MM.1S (cell line): ENCODE results near the gene AP2A2.

Experiments used
- DNase-seq: peaks from one replicate; pipeline ENCODE4 v3.0.0-alpha.2; 2015
- H2AFZ ChIP-seq: fragments of 300-600 bp; sonication (generic); 2 replicates; pipeline ENCODE4 v1.6.0; 2016; ENCODE audit warnings: antibody characterized with exemption, low read length
- H3F3A ChIP-seq: fragments of 300-600 bp; sonication (generic); 2 replicates; pipeline ENCODE4 v1.6.1; 2016; ENCODE audit warnings: mild to moderate bottlenecking, antibody characterized with exemption, low read length, moderate library complexity, mixed read lengths; ENCODE audit not compliant: insufficient read depth
- H3K27ac ChIP-seq: fragments of 300-600 bp; sonication (generic); 2 replicates; pipeline ENCODE4 v1.5.1; 2016; ENCODE audit warnings: mild to moderate bottlenecking, low read length
- H3K27me3 ChIP-seq: fragments of 300-600 bp; sonication (generic); replicated peaks from 2 replicates; pipeline ENCODE4 v1.6.0; 2016; ENCODE audit warnings: low read length; ENCODE audit not compliant: insufficient read depth
- H3K36me3 ChIP-seq: fragments of 300-600 bp; sonication (generic); replicated peaks from 2 replicates; pipeline ENCODE4 v1.6.1; 2016; ENCODE audit warnings: mild to moderate bottlenecking, low read length, mixed read lengths; ENCODE audit not compliant: insufficient read depth
- H3K4me1 ChIP-seq: fragments of 300-600 bp; sonication (generic); 2 replicates; pipeline ENCODE4 v1.6.1; 2016; ENCODE audit warnings: low read length, mixed read lengths
- H3K4me2 ChIP-seq: fragments of 300-600 bp; sonication (generic); 2 replicates; pipeline ENCODE4 v1.6.0; 2016; ENCODE audit warnings: low read depth, low read length
- H3K4me3 ChIP-seq: fragments of 300-600 bp; sonication (generic); 2 replicates; pipeline ENCODE4 v1.5.1; 2016; ENCODE audit warnings: low read length, mixed read lengths
- H3K79me2 ChIP-seq: fragments of 300-600 bp; sonication (generic); 2 replicates; pipeline ENCODE4 v1.6.1; 2016; ENCODE audit warnings: mixed run types, low read length, mixed read lengths
- H3K9ac ChIP-seq: fragments of 300-600 bp; sonication (generic); 2 replicates; pipeline ENCODE4 v1.6.1; 2016; ENCODE audit warnings: low read length, mixed read lengths
- H3K9me2 ChIP-seq: fragments of 300-600 bp; sonication (generic); replicated peaks from 2 replicates; pipeline ENCODE4 v1.6.1; 2016; ENCODE audit warnings: mild to moderate bottlenecking, low read length, mixed read lengths; ENCODE audit not compliant: insufficient read depth
- H3K9me3 ChIP-seq: fragments of 300-600 bp; sonication (generic); replicated peaks from 2 replicates; pipeline ENCODE4 v1.6.1; 2016; ENCODE audit warnings: mild to moderate bottlenecking, low read length, mixed read lengths; ENCODE audit not compliant: insufficient read depth
- H4K20me1 ChIP-seq: fragments of 300-600 bp; sonication (generic); 2 replicates; pipeline ENCODE4 v1.6.1; 2016; ENCODE audit warnings: mild to moderate bottlenecking, low read length, moderate library complexity, mixed read lengths; ENCODE audit not compliant: insufficient read depth
- CTCF ChIP-seq: fragments of 300-600 bp; sonication (generic); IDR thresholded peaks from 2 replicates; pipeline ENCODE4 v1.5.1; 2016; ENCODE audit warnings: antibody characterized with exemption, low read length, mixed read lengths
- EZH2 ChIP-seq: fragments of 300-600 bp; sonication (generic); optimal IDR thresholded peaks from 2 replicates; pipeline ENCODE3; 2017; ENCODE audit warnings: low read depth, mild to moderate bottlenecking, antibody characterized with exemption, low read length, mixed read lengths
- EZH2phosphoT487 ChIP-seq: fragments of 300-600 bp; sonication (generic); IDR thresholded peaks from 2 replicates; pipeline ENCODE4 v1.6.1; 2018; ENCODE audit warnings: antibody characterized with exemption, low read length

Gene AP2A2

GRCh38 chr11:1008803-1009145 is 83.1 kb downstream of the AP2A2 start:
- no peak overlapping the region for H2AFZ ChIP-seq
- H4K20me1 ChIP-seq: no peaks in the 10 kb centered on the region
- H3K4me1 ChIP-seq: no peaks in the 10 kb centered on the region
- no peaks in the 10 kb centered on the region for H3K27me3 ChIP-seq
- no peak overlapping the region for H3K27ac ChIP-seq
- H3K79me2 ChIP-seq: no peaks in the 10 kb centered on the region
- no peak for DNase-seq
- no peak overlapping the region for H3K4me2 ChIP-seq
- TF ChIP-seq EZH2phosphoT487 (no peak), CTCF (no peak), EZH2 (no peak)
- H3K4me3 ChIP-seq: no peak overlapping the region
- H3K9ac ChIP-seq: no peak overlapping the region
- no peaks in the 10 kb centered on the region for H3K9me2 ChIP-seq
- no peaks in the 10 kb centered on the region for H3F3A ChIP-seq
- H3K36me3 ChIP-seq: no peaks in the 10 kb centered on the region; the same call in 1 of the 2 replicates
- no peaks in the 10 kb centered on the region for H3K9me3 ChIP-seq

DNA sequence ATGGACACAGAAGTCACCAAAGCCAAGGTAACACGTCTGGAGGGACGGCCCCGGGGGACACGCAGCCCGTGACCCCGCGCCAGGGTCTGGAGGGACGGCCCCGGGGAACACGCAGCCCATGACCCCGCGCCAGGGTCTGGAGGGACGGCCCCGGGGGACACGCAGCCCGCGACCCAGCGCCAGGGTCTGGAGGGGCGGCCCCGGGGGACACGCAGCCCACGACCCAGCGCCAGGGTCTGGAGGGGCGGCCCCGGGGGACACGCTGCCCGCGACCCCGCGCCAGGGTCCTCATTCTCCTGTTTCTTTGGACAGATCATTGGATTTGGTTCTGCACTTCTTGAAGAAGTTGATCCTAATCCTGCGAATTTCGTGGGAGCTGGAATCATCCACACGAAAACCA is 83.7 kb downstream of the AP2A2 start:
- Histone ChIP-seq H3K36me3 (no peaks in the 10 kb centered on the region; the same call in 1 of the 2 replicates), H3K9me3 (no peaks in the 10 kb centered on the region), H3K79me2 (no peaks in the 10 kb centered on the region), H2AFZ (no peak overlapping the region), H3K4me2 (no peak overlapping the region), H3K27ac (no peak overlapping the region), H3K4me1 (no peaks in the 10 kb centered on the region), H3K27me3 (no peaks in the 10 kb centered on the region), H3K4me3 (no peak overlapping the region), H4K20me1 (no peaks in the 10 kb centered on the region), H3K9me2 (no peaks in the 10 kb centered on the region), H3F3A (no peaks in the 10 kb centered on the region), H3K9ac (no peak overlapping the region)
- DNase-seq: no peak
- no peak for TF ChIP-seq EZH2

DNA sequence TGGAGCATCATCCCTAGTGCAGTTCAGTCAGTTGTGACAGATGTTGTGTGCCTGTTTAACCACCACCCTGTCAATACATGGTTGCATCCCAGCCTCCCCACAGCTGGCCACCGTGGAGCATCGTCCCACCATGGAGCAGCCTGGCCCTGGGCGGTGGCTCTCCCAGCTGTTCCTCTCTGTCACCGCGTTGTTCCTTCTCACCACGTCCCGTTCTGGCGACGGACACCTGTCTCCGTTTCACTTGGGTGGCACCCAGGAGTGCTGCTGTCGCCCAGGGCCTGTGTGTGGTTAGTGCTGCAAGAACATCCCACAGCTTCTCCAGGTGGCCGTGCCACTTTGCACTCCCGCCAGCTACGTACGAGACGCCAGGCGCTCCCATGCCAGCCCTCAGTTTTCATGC is 84.3 kb downstream of the AP2A2 start:
- no peak overlapping the region for H2AFZ ChIP-seq
- DNase-seq: no peak
- no peak overlapping the region for H3K4me3 ChIP-seq
- H3K4me1 ChIP-seq: no peaks in the 10 kb centered on the region
- H3K27ac ChIP-seq: no peak overlapping the region
- no peaks in the 10 kb centered on the region; the same call in 1 of the 2 replicates for H3K36me3 ChIP-seq
- no peaks in the 10 kb centered on the region for H3K9me3 ChIP-seq
- H3F3A ChIP-seq: no peaks in the 10 kb centered on the region
- TF ChIP-seq EZH2 (no peak), CTCF (no peak), EZH2phosphoT487 (no peak)
- H3K9ac ChIP-seq: no peak overlapping the region
- H3K27me3 ChIP-seq: no peaks in the 10 kb centered on the region
- no peaks in the 10 kb centered on the region for H3K79me2 ChIP-seq
- H3K9me2 ChIP-seq: no peaks in the 10 kb centered on the region
- no peak overlapping the region for H3K4me2 ChIP-seq
- H4K20me1 ChIP-seq: no peaks in the 10 kb centered on the region

DNA sequence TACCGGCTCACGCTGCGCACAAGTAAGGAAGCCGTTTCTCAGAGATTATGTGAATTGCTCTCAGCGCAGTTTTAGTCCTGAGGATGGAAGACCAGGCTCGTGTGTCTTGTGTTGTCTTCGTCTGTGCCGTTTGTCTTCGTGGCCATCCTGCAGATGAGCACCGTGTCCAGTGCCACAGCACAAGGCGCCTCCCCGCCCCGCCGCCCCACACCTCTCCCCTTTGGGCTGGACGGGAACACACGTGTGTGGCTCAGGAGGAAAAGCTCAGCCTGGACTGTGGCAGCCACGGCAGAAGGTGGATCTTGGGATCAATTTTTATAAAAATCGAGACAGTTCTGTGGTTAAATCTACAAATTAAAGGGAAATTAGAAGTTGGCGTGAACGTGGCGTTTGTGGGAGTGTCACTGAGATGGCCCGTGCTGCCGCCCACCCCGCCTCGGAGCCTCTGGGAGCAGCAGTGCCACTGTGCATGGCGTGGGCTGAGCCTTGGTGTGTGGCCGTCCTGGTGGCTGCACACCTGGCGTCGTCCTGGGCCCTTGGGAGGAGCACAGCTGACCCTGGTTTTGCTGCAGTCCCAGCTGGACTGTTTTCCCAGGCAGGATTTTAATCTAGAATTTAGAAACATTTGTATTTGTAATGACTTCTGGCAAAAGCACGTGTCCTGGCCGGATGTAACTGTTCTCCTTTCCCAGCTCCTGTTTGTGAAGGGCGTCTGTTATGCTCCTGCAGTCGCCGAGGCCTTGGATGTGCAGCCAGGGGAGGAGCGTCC is 85.1 kb downstream of the AP2A2 start:
- Histone ChIP-seq H3K9ac (no peak overlapping the region), H3K4me1 (no peaks in the 10 kb centered on the region), H3K36me3 (no peaks in the 10 kb centered on the region), H4K20me1 (no peaks in the 10 kb centered on the region), H3K9me3 (no peaks in the 10 kb centered on the region), H3K4me3 (no peak overlapping the region), H3K79me2 (no peaks in the 10 kb centered on the region), H3F3A (no peaks in the 10 kb centered on the region), H3K27ac (no peak overlapping the region), H2AFZ (no peak overlapping the region), H3K9me2 (no peaks in the 10 kb centered on the region), H3K27me3 (no peaks in the 10 kb centered on the region), H3K4me2 (no peak overlapping the region)
- TF ChIP-seq CTCF (no peak), EZH2phosphoT487 (no peak)
- no peak for DNase-seq
